ENCODE data around the gene TPRG1.

The TPRG1 gene

DNA sequence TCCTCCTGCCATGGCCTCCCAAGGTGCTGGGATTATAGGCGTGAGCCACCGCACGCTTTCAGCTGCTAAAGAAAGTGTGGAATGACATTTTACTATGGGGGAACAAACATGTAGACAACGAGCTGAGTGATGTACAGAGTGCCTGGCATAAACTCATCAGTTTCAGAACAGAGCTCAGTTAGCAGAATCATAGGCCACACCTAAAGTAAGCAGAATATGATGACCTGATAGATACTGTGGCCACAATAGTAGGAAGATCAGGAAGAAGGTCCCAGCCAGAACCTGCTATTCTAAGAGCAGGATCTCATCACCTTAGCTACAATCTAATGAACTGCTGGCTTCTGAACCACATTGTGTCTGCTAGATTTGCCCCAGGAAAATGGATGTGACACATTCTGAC, 158.3 kb downstream of the TPRG1 start:
- TF ChIP-seq, protein P1, sequence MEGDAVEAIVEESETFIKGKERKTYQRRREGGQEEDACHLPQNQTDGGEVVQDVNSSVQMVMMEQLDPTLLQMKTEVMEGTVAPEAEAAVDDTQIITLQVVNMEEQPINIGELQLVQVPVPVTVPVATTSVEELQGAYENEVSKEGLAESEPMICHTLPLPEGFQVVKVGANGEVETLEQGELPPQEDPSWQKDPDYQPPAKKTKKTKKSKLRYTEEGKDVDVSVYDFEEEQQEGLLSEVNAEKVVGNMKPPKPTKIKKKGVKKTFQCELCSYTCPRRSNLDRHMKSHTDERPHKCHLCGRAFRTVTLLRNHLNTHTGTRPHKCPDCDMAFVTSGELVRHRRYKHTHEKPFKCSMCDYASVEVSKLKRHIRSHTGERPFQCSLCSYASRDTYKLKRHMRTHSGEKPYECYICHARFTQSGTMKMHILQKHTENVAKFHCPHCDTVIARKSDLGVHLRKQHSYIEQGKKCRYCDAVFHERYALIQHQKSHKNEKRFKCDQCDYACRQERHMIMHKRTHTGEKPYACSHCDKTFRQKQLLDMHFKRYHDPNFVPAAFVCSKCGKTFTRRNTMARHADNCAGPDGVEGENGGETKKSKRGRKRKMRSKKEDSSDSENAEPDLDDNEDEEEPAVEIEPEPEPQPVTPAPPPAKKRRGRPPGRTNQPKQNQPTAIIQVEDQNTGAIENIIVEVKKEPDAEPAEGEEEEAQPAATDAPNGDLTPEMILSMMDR (IDR thresholded peaks at IDR 0.05; ENCODE audit: low read depth, low read length, missing control alignments), result no peak

DNA sequence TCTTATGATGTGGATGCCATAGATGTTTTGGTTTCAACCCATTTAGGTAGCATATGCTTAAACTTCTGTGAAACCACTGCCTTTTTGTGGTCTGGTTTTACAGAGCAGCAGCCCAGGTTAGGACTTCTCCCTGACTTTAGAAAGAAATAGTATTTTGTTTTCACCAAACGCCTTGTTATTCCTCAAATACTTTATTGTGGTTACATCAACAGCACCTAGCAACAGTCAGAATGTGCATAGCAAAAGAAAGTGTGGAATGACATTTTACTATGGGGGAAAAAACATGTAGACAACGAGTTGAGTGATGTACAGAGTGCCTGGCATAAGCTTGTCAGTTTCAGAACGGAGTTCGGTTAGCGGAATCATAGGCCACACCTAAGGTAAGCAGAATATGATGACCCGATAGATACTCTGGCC, 159.2 kb downstream of the TPRG1 start:
- no peak for DNase-seq (ENCODE audit: low read depth)
- TF ChIP-seq, protein P1 (IDR thresholded peaks at IDR 0.05; ENCODE audit: low read depth, low read length, missing control alignments), result no peak
- H3K4me3 ChIP-seq (ENCODE audit: low read depth, low read length), result no peak overlapping the region

More for the DNA sequence above, 158.3 kb downstream of the TPRG1 start:
- no peak overlapping the region for H3K4me3 ChIP-seq (ENCODE audit: low read depth, low read length)
- no peak for DNase-seq (ENCODE audit: low read depth)

DNA sequence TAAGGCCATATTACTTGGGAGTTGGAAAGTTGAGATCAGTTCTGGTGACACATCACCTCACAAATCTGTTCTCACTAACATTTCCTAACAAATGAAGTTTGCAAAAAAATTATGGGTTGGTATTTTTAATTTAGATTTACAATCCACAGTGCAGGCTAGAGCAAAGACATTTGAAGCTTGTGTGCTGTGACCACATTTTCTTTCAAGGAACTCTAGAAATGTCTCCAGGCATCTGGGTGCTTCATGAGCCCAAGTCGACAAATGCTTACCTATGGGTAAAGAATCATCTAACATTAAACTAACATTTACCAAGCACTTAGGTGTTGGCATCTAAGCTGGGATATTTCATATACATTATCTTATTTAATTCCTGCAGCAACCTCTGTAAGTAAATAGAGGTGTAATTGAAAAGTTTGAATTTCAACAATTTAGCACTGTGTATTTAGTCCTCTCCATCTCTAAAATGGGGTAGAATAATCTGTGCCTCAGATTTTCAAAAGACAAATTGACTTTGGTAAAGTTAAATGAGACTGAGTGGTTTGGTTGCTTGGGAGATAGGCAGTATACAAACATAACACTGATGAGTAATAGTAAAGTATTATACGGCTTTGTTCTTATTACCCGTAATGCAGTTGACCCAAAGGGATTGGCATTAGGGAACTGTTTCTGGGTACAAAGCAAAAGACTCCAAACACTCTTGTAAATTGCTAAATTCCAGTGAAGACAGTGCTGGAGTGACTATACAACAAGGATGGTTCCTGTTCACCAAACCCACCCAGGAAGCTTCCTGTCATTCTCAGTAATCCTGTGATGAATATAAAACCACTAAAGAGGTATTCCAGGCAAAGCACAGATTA, 162.5 kb downstream of the TPRG1 start:
- H3K4me3 ChIP-seq (ENCODE audit: low read depth, low read length), result no peak overlapping the region
- TF ChIP-seq, protein P1 (IDR thresholded peaks at IDR 0.05; ENCODE audit: low read depth, low read length, missing control alignments), result no peak
- DNase-seq (ENCODE audit: low read depth), result no peak

DNA sequence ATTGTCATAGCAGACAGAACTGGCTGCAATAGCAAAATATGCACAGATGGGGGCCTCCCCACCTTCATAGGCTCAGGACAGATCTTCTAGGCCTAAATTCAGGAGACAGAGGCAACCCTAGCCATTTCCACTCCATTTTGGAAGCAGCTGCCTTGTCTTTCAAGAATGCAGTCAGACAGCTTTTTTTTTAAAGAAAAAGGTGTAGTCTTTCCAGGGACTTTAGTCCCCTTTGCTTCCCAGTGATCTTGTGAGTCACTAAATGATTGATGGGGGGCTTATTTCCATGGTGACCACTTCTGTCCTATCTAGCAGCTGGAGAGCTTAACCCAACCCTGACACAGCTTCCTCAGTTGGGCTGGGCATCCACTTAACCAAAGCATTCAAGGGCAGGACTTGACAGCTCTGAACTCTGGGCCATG, 165.9 kb downstream of the TPRG1 start:
- no peak for DNase-seq (ENCODE audit: low read depth)
- TF ChIP-seq, protein P1 (IDR thresholded peaks at IDR 0.05; ENCODE audit: low read depth, low read length, missing control alignments), result no peak

DNA sequence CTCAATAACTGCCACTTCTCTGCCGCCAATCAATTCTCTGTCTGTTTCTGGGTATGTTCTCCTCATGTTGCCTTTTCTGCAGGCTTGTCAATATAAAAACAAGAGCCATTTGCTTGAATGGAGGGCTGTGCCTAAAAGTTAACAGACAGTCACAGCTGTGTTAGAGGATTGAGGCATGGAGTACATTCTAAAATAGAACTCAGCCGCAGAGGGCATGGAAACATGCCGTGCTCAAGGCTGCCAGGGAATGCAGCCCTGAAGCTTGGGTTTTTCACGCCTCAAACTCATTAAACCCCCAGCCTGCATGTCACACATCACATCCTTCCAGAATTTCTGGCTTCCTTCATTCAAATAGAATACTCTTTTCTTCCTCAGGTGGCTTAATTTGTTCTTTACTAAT, 166.6 kb downstream of the TPRG1 start:
- H3K4me3 ChIP-seq (ENCODE audit: low read depth, low read length), result no peak overlapping the region
- TF ChIP-seq, protein P1 (IDR thresholded peaks at IDR 0.05; ENCODE audit: low read depth, low read length, missing control alignments), result no peak
- no peak for DNase-seq (ENCODE audit: low read depth)

More for the DNA sequence above, 165.9 kb downstream of the TPRG1 start:
- H3K4me3 ChIP-seq (ENCODE audit: low read depth, low read length), result no peak overlapping the region

DNA sequence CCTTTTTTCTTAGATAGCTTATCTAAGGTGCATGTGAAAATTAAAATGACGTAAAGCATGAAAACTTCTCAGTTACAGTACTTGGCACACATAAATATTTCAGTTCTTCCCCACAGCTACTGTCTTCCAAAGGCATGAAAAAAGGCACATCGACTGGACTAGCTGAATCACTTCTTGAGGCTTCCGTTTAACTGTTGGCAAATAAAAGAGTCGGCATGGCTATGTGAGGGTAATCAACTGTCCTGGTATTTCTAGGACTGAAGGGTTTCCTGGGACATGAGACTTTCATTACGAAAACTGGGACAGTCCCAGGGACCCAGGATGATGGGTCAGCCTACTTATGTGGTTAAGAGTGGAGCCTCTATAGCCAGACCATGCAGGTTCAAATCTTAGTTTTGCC, 168.2 kb downstream of the TPRG1 start:
- H3K4me3 ChIP-seq (ENCODE audit: low read depth, low read length), result no peak overlapping the region
- TF ChIP-seq, protein P1 (IDR thresholded peaks at IDR 0.05; ENCODE audit: low read depth, low read length, missing control alignments), result no peak
- no peak for DNase-seq (ENCODE audit: low read depth)
